ENCODE results near the gene SAFB2. TPM values are rescaled to one million over a fixed set of nuclear protein-coding genes. Genes with fewer than 3 reads are reported as not detected.

The SAFB2 gene
- polyA plus RNA-seq, 1 of the 3 experiments (the other 2 are of a cell fraction), result 37.7 TPM

DNA sequence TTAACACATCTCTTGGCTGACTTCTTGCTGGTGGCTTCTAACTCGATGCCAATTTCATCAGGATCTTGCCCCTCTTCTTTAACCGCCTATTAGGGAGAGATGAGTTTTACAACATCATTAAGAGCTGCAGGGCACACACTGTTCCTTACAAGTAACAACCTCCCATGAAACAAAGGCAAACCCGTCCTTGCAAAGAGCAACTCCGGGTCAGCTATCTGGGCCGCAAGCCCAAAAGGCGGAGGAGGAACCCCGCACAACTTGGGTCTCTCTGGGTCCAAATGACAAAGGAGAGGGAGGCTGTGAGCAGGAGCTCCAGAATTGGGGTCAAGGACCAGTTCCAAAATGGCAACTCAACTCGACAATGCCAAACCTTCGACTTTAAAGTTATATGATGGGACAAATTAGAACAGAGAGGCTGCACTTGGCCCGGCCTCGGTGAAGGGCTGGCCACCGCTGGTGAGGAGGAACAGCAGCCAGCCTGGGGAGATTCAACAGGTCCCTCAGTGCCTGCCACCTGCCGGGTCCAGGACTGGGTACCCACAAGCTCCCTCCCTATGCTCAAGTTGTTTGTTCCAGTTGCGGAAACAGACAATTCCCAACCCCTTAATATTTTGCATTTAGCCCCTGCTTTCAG is 1.1 kb downstream of the SAFB2 start (continued):
- TF ChIP-seq, protein P1, sequence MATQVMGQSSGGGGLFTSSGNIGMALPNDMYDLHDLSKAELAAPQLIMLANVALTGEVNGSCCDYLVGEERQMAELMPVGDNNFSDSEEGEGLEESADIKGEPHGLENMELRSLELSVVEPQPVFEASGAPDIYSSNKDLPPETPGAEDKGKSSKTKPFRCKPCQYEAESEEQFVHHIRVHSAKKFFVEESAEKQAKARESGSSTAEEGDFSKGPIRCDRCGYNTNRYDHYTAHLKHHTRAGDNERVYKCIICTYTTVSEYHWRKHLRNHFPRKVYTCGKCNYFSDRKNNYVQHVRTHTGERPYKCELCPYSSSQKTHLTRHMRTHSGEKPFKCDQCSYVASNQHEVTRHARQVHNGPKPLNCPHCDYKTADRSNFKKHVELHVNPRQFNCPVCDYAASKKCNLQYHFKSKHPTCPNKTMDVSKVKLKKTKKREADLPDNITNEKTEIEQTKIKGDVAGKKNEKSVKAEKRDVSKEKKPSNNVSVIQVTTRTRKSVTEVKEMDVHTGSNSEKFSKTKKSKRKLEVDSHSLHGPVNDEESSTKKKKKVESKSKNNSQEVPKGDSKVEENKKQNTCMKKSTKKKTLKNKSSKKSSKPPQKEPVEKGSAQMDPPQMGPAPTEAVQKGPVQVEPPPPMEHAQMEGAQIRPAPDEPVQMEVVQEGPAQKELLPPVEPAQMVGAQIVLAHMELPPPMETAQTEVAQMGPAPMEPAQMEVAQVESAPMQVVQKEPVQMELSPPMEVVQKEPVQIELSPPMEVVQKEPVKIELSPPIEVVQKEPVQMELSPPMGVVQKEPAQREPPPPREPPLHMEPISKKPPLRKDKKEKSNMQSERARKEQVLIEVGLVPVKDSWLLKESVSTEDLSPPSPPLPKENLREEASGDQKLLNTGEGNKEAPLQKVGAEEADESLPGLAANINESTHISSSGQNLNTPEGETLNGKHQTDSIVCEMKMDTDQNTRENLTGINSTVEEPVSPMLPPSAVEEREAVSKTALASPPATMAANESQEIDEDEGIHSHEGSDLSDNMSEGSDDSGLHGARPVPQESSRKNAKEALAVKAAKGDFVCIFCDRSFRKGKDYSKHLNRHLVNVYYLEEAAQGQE (IDR thresholded peaks at IDR 0.05; ENCODE audit: low read depth, low read length), result no peak
- TF ChIP-seq, protein P2, sequence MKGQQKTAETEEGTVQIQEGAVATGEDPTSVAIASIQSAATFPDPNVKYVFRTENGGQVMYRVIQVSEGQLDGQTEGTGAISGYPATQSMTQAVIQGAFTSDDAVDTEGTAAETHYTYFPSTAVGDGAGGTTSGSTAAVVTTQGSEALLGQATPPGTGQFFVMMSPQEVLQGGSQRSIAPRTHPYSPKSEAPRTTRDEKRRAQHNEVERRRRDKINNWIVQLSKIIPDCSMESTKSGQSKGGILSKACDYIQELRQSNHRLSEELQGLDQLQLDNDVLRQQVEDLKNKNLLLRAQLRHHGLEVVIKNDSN (IDR thresholded peaks at IDR 0.05; ENCODE audit: borderline replicate concordance, low read depth), result no peak
- TF ChIP-seq, protein P3, sequence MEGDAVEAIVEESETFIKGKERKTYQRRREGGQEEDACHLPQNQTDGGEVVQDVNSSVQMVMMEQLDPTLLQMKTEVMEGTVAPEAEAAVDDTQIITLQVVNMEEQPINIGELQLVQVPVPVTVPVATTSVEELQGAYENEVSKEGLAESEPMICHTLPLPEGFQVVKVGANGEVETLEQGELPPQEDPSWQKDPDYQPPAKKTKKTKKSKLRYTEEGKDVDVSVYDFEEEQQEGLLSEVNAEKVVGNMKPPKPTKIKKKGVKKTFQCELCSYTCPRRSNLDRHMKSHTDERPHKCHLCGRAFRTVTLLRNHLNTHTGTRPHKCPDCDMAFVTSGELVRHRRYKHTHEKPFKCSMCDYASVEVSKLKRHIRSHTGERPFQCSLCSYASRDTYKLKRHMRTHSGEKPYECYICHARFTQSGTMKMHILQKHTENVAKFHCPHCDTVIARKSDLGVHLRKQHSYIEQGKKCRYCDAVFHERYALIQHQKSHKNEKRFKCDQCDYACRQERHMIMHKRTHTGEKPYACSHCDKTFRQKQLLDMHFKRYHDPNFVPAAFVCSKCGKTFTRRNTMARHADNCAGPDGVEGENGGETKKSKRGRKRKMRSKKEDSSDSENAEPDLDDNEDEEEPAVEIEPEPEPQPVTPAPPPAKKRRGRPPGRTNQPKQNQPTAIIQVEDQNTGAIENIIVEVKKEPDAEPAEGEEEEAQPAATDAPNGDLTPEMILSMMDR (IDR thresholded peaks at IDR 0.05), result no peak
- TF ChIP-seq RAD21 (IDR thresholded peaks at IDR 0.05; ENCODE audit: low read length) (no peak), TAF1 (IDR thresholded peaks at IDR 0.05; ENCODE audit: borderline replicate concordance, low read depth, low read length) (no peak)

DNA sequence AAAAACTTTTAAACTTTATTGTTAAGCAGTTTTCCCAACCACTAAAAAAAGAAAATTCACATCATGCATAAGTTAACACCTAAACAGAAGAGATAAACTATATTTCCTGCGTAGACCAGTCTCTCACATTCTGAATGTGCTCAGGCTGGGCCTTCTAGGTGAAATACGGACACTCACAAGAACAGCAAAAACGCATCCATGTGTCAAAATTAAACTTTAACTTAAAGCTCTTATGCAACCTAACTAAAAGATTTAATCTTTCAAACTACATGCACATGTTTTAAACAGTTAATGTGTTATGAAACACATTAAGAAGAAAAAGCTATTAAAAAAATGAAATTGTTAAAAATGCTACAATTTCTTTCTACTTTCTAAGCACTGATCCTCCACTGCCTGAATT is 2.6 kb downstream of the SAFB2 start:
- POLR2A ChIA-PET, result no interaction called here
- 96% methylated on average over 3 of the region's 3 CpGs for WGBS (ENCODE audit: low lambda C conversion rate)

More for the DNA sequence above, 2.6 kb downstream of the SAFB2 start:
- TF ChIP-seq, protein P4, sequence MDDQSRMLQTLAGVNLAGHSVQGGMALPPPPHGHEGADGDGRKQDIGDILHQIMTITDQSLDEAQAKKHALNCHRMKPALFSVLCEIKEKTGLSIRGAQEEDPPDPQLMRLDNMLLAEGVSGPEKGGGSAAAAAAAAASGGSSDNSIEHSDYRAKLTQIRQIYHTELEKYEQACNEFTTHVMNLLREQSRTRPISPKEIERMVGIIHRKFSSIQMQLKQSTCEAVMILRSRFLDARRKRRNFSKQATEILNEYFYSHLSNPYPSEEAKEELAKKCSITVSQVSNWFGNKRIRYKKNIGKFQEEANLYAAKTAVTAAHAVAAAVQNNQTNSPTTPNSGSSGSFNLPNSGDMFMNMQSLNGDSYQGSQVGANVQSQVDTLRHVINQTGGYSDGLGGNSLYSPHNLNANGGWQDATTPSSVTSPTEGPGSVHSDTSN (IDR thresholded peaks at IDR 0.05), result no peak
- TF ChIP-seq MEF2A (IDR thresholded peaks at IDR 0.05; ENCODE audit: borderline replicate concordance, low read depth) (no peak), RCOR1 (IDR thresholded peaks at IDR 0.05; ENCODE audit: low read length) (no peak), EZH2phosphoT487 (IDR thresholded peaks at IDR 0.05; ENCODE audit: borderline replicate concordance, low read depth) (no peak), YY1 (IDR thresholded peaks at IDR 0.05; ENCODE audit: low read depth) (no peak), FOXJ3 (CRISPR knock-in tag; IDR thresholded peaks at IDR 0.05) (no peak), FOSL2 (IDR thresholded peaks at IDR 0.05; ENCODE audit: borderline replicate concordance, low read depth) (no peak), GABPA (IDR thresholded peaks at IDR 0.05; ENCODE audit: low read depth) (no peak)
- no peak overlapping the region for H3K4me2 ChIP-seq
- no peaks in the 10 kb centered on the region for H3K27me3 ChIP-seq (ENCODE audit: insufficient read depth)
- CTCF ChIA-PET, result interaction anchor here (1.3 to 1.5 kb wide), 5 partner anchors 20 to 100 kb away, joined by 3 to 5 read pairs (median 4); partner anchors contain the start of genes CATSPERD and LONP1
- H3F3A ChIP-seq (replicated peaks; ENCODE audit: insufficient read depth), result peaks cover 13% of the 10 kb centered on the region
- no peak overlapping the region for H2AFZ ChIP-seq (ENCODE audit: low read depth)
- peaks cover 24% of the 10 kb centered on the region for H4K20me1 ChIP-seq (ENCODE audit: insufficient read depth)
- H3K9me2 ChIP-seq, result no peaks in the 10 kb centered on the region
- no peak overlapping the region; a peak in 1 of 4 replicates for H3K27ac ChIP-seq (ENCODE audit: low read depth in 2 of 2, low read length in 1 of 2)
- no peak overlapping the region for H3K4me3 ChIP-seq (ENCODE audit: low read depth in 2 of 2, low read length in 1 of 2)
- no peak overlapping the region for H3K9ac ChIP-seq
- peaks cover 93% of the 10 kb centered on the region for H3K79me2 ChIP-seq (ENCODE audit: insufficient read depth)
- H3K36me3 ChIP-seq (replicated peaks in 1 of 2; ENCODE audit: control insufficient read depth in 1 of 2, insufficient read depth in 2 of 2, low read length in 1 of 2), result peaks cover 43 to 49% of the 10 kb centered on the region in 2 experiments
- DNase-seq, result no peak
- no peaks in the 10 kb centered on the region for H3K9me3 ChIP-seq
- H3K4me1 ChIP-seq (ENCODE audit: control insufficient read depth in 1 of 2, insufficient read depth in 2 of 2, low read depth in 1 of 2, low read length in 1 of 2), result peaks cover 6 to 25% of the 10 kb centered on the region in 2 experiments; a peak in 3 of 4 replicates
